Measurements from ENCODE around the gene CD151. TPM values are rescaled to one million over a fixed set of nuclear protein-coding genes. Genes with fewer than 3 reads are reported as not detected.

Gene CD151
- polyA plus RNA-seq, 1 of the 3 experiments (the other 2 are of a cell fraction) = 922 TPM

DNA sequence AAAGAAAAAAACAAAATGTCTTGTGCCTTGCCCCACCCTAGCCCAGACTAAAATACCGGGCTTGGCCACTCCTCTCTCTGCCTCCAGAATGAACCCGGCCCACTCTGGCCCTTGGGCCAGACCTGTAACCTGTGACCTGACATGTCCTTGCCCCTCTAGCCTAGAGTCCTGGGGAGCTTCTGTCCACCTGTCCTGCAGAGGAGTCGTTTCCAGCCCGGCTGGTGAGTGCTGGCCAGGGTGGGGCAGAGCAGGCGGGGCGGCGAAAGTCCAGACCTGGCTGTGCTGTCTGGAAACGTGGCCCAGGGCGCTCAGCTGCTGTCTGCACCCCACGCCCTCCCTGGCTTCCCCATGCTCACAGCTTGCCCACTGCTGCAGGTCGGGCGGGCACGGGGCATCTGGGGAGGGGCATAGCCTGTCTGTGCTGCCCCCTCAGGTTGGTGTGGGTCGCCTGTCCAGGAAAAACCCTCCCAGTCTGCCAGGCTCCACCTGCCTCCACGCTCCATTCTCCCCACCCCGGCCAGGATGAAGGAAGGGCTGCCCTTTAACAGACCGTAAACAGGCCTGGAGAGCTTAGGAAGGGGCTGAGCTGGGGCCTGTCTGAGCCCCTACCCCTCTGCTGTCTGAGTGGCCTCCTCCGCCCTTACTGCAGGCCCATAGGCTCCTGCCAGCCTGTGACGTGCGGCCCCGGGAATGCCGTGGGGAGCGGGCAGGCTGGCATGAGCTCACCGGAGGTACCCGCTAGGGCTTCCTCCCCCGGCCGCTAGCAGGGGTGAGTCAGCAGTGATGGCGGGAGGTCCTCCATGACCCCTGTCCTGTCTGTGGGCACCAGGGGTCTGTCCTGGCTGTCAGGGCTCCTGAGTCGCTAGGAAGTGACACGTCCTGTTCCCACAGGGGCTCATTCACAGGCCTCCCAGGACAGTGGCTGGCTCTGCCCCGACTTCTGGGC is 1.9 kb downstream of the CD151 start:
- Histone ChIP-seq H2AFZ (ENCODE audit: low read depth) (no peak overlapping the region), H3K79me2 (ENCODE audit: insufficient read depth) (peaks cover 78% of the 10 kb centered on the region), H3K4me2 (peak overlapping the region; percentile 92), H3K9ac (peak overlapping the region; percentile 98), H3K4me3 (ENCODE audit: low read depth in 2 of 2, low read length in 1 of 2) (peak overlapping the region; percentile 69 to 79), H3K9me2 (no peaks in the 10 kb centered on the region), H3K9me3 (no peaks in the 10 kb centered on the region), H3K27me3 (ENCODE audit: insufficient read depth) (no peaks in the 10 kb centered on the region), H3F3A (replicated peaks; ENCODE audit: insufficient read depth) (peaks cover 35% of the 10 kb centered on the region), H3K27ac (ENCODE audit: low read depth in 2 of 2, low read length in 1 of 2) (peak overlapping the region; percentile 71 to 91), H4K20me1 (ENCODE audit: insufficient read depth) (peaks cover 44% of the 10 kb centered on the region), H3K4me1 (ENCODE audit: control insufficient read depth in 1 of 2, insufficient read depth in 2 of 2, low read depth in 1 of 2, low read length in 1 of 2) (peaks cover 14 to 33% of the 10 kb centered on the region in 2 experiments; a peak in 2 of 4 replicates), H3K36me3 (replicated peaks in 1 of 2; ENCODE audit: control insufficient read depth in 1 of 2, insufficient read depth in 2 of 2, low read length in 1 of 2) (peaks cover 9 to 35% of the 10 kb centered on the region in 2 experiments)
- ChIA-PET POLR2A (interaction anchor here (0.6 to 3.0 kb wide), 5 partner anchors 8 to 162 kb away, joined by 3 to 15 read pairs (median 6); partner anchors contain the start of genes PNPLA2, RPLP2 and TSPAN4), CTCF (interaction anchor here (0.7 to 2.5 kb wide), 5 partner anchors 13 to 218 kb away, joined by 3 to 11 read pairs (median 4); no protein-coding TSS in a partner anchor)
- WGBS (ENCODE audit: low lambda C conversion rate) = 24% methylated on average over 8 of the region's 31 CpGs
- DNase-seq = no peak
- TF ChIP-seq YY1 (IDR thresholded peaks at IDR 0.05; ENCODE audit: low read depth) (peak; percentile 78; the same call in 1 of the 2 replicates), NRF1 (IDR thresholded peaks at IDR 0.05; ENCODE audit: low read depth, low read length) (no peak), FOXM1 (IDR thresholded peaks at IDR 0.05; ENCODE audit: low read depth) (no peak), NFIC (IDR thresholded peaks at IDR 0.05; ENCODE audit: borderline replicate concordance) (peak; percentile 79), GABPA (IDR thresholded peaks at IDR 0.05; ENCODE audit: low read depth) (peak; percentile 53), SMC3 (IDR thresholded peaks at IDR 0.05; ENCODE audit: low read depth, low read length) (no peak), SIN3A (IDR thresholded peaks at IDR 0.05; ENCODE audit: borderline replicate concordance, low read depth, low read length) (peak; percentile 48; the same call in 1 of the 2 replicates), FOXJ3 (CRISPR knock-in tag; IDR thresholded peaks at IDR 0.05) (no peak), RAD21 (IDR thresholded peaks at IDR 0.05; ENCODE audit: low read length) (no peak), TCF12 (IDR thresholded peaks at IDR 0.05) (peak; percentile 70), JUND (IDR thresholded peaks at IDR 0.05) (peak; percentile 86), MXI1 (IDR thresholded peaks at IDR 0.05; ENCODE audit: low read depth, low read length) (no peak), GATA2 (CRISPR knock-in tag; IDR thresholded peaks at IDR 0.05) (no peak), RFX5 (IDR thresholded peaks at IDR 0.05; ENCODE audit: low read length) (no peak), ELF1 (IDR thresholded peaks at IDR 0.05) (no peak; the same call in 1 of the 2 replicates), RXRA (IDR thresholded peaks at IDR 0.05; ENCODE audit: borderline replicate concordance, low read depth) (peak; percentile 89; the same call in 1 of the 2 replicates), EZH2phosphoT487 (IDR thresholded peaks at IDR 0.05; ENCODE audit: borderline replicate concordance, low read depth) (no peak), TAF1 (IDR thresholded peaks at IDR 0.05; ENCODE audit: borderline replicate concordance, low read depth, low read length) (no peak), TEAD4 (IDR thresholded peaks at IDR 0.05; ENCODE audit: borderline replicate concordance, insufficient read depth) (peak; percentile 86)
- TF ChIP-seq, protein P1, sequence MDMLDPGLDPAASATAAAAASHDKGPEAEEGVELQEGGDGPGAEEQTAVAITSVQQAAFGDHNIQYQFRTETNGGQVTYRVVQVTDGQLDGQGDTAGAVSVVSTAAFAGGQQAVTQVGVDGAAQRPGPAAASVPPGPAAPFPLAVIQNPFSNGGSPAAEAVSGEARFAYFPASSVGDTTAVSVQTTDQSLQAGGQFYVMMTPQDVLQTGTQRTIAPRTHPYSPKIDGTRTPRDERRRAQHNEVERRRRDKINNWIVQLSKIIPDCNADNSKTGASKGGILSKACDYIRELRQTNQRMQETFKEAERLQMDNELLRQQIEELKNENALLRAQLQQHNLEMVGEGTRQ (IDR thresholded peaks at IDR 0.05; ENCODE audit: borderline replicate concordance, low read depth, low read length) = no peak
- TF ChIP-seq, protein P2, sequence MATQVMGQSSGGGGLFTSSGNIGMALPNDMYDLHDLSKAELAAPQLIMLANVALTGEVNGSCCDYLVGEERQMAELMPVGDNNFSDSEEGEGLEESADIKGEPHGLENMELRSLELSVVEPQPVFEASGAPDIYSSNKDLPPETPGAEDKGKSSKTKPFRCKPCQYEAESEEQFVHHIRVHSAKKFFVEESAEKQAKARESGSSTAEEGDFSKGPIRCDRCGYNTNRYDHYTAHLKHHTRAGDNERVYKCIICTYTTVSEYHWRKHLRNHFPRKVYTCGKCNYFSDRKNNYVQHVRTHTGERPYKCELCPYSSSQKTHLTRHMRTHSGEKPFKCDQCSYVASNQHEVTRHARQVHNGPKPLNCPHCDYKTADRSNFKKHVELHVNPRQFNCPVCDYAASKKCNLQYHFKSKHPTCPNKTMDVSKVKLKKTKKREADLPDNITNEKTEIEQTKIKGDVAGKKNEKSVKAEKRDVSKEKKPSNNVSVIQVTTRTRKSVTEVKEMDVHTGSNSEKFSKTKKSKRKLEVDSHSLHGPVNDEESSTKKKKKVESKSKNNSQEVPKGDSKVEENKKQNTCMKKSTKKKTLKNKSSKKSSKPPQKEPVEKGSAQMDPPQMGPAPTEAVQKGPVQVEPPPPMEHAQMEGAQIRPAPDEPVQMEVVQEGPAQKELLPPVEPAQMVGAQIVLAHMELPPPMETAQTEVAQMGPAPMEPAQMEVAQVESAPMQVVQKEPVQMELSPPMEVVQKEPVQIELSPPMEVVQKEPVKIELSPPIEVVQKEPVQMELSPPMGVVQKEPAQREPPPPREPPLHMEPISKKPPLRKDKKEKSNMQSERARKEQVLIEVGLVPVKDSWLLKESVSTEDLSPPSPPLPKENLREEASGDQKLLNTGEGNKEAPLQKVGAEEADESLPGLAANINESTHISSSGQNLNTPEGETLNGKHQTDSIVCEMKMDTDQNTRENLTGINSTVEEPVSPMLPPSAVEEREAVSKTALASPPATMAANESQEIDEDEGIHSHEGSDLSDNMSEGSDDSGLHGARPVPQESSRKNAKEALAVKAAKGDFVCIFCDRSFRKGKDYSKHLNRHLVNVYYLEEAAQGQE (IDR thresholded peaks at IDR 0.05; ENCODE audit: low read depth, low read length) = peak; percentile 73
- TF ChIP-seq, protein P3, sequence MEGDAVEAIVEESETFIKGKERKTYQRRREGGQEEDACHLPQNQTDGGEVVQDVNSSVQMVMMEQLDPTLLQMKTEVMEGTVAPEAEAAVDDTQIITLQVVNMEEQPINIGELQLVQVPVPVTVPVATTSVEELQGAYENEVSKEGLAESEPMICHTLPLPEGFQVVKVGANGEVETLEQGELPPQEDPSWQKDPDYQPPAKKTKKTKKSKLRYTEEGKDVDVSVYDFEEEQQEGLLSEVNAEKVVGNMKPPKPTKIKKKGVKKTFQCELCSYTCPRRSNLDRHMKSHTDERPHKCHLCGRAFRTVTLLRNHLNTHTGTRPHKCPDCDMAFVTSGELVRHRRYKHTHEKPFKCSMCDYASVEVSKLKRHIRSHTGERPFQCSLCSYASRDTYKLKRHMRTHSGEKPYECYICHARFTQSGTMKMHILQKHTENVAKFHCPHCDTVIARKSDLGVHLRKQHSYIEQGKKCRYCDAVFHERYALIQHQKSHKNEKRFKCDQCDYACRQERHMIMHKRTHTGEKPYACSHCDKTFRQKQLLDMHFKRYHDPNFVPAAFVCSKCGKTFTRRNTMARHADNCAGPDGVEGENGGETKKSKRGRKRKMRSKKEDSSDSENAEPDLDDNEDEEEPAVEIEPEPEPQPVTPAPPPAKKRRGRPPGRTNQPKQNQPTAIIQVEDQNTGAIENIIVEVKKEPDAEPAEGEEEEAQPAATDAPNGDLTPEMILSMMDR (IDR thresholded peaks at IDR 0.05) = no peak
- TF ChIP-seq, protein P4, sequence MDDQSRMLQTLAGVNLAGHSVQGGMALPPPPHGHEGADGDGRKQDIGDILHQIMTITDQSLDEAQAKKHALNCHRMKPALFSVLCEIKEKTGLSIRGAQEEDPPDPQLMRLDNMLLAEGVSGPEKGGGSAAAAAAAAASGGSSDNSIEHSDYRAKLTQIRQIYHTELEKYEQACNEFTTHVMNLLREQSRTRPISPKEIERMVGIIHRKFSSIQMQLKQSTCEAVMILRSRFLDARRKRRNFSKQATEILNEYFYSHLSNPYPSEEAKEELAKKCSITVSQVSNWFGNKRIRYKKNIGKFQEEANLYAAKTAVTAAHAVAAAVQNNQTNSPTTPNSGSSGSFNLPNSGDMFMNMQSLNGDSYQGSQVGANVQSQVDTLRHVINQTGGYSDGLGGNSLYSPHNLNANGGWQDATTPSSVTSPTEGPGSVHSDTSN (IDR thresholded peaks at IDR 0.05) = peak; percentile 69
- TF ChIP-seq, protein P5, sequence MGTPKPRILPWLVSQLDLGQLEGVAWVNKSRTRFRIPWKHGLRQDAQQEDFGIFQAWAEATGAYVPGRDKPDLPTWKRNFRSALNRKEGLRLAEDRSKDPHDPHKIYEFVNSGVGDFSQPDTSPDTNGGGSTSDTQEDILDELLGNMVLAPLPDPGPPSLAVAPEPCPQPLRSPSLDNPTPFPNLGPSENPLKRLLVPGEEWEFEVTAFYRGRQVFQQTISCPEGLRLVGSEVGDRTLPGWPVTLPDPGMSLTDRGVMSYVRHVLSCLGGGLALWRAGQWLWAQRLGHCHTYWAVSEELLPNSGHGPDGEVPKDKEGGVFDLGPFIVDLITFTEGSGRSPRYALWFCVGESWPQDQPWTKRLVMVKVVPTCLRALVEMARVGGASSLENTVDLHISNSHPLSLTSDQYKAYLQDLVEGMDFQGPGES (IDR thresholded peaks at IDR 0.05; ENCODE audit: low read depth, low read length) = no peak

Measured in SK-N-SH (cell line).